ENCODE measurements around the gene CHRNA9.
"Not testable (repeated sequence)": the region's sequence is repeated elsewhere in the genome, so short reads cannot be mapped to it uniquely, and the experiment has no call there.

The CHRNA9 gene

DNA sequence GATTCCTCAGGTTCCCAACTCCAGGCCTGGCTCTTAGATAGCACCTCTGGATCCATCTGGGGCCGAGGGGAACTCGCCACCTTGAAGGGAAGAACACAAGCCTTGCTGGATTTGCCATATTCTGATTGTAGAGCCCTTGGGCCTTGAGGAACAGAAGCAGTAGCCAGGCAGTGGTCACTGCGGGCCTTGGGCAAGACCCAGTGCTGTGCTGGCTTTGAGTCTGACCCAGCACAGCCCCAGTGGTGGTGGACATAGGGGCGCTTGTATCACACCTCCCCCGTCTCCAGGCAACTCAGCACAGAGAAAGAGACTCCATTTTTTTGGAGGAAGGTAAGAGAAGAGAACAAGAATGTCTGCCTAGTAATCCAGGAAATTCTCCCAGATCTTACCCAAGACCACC, 45.5 kb downstream of the CHRNA9 start:
- no peak for DNase-seq (ENCODE audit: low read depth)
- TF ChIP-seq, protein P1, sequence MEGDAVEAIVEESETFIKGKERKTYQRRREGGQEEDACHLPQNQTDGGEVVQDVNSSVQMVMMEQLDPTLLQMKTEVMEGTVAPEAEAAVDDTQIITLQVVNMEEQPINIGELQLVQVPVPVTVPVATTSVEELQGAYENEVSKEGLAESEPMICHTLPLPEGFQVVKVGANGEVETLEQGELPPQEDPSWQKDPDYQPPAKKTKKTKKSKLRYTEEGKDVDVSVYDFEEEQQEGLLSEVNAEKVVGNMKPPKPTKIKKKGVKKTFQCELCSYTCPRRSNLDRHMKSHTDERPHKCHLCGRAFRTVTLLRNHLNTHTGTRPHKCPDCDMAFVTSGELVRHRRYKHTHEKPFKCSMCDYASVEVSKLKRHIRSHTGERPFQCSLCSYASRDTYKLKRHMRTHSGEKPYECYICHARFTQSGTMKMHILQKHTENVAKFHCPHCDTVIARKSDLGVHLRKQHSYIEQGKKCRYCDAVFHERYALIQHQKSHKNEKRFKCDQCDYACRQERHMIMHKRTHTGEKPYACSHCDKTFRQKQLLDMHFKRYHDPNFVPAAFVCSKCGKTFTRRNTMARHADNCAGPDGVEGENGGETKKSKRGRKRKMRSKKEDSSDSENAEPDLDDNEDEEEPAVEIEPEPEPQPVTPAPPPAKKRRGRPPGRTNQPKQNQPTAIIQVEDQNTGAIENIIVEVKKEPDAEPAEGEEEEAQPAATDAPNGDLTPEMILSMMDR (conservative IDR thresholded peaks at IDR 0.05; ENCODE audit: low read length): no peak
- H3K4me3 ChIP-seq (ENCODE audit: low read length): no peak overlapping the region

DNA sequence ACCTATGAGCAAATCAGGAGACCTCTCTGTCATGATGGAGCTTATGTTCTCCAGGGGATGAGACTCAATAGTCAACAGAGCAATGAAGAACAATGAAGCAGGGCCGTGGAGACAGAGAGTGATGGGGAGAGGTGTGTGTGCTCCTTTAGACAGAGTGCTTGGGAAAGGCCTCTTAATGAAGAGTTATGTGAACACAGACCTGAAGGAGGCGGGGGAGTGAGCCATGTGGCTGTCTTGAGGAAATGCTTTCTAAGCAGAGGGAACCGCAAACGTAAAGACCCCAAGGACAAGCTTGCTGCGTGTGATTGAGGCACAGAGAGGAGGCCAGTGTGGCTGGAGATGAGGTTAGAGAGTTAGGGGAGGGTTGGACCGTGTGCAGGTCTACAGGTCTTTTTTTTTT, 53.1 kb downstream of the CHRNA9 start:
- DNase-seq (ENCODE audit: low read depth): no peak
- H3K4me3 ChIP-seq (ENCODE audit: low read length): no peak overlapping the region
- TF ChIP-seq, protein P1 (conservative IDR thresholded peaks at IDR 0.05; ENCODE audit: low read length): no peak

DNA sequence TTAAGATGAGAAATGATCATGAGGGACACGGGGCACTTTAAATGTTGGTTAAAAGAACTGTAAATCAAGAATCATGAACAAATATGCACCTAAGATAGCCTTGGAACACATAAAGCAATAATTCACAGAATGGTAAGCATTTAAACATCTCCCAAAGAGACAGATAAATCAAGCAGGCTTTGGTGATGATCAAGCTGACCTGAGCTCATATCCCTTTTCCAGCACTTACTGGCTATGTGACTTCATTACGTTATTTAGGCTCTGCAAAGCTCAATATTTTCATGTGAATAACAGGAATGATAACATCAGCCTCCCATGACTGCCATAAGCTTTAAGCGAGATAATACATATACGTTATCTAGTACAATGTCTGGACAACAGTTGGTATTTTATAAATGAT, 54.9 kb downstream of the CHRNA9 start:
- TF ChIP-seq, protein P1 (conservative IDR thresholded peaks at IDR 0.05; ENCODE audit: low read length): no peak
- no peak overlapping the region for H3K4me3 ChIP-seq (ENCODE audit: low read length)
- DNase-seq (ENCODE audit: low read depth): no peak

DNA sequence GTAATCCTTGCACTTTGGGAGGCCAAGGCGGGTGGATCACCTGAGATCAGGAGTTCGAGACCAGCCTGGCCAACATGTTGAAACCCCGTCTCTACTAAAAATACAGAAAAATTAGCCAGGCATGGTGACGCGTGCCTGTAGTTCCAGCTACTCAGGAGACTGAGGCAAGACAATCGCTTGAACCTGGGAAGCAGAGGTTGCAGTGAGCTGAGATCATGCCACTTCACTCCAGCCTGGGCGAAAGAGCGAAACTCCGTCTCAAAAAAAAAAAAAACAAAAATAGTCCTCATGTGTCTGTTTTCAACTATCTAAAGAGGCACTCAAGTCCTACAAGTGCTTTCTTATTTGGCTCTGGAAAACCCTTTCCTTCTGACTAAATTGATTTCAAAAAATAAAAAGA, 57.1 kb downstream of the CHRNA9 start:
- H3K4me3 ChIP-seq (ENCODE audit: low read length); DNase-seq (ENCODE audit: low read depth): not testable (repeated sequence)

DNA sequence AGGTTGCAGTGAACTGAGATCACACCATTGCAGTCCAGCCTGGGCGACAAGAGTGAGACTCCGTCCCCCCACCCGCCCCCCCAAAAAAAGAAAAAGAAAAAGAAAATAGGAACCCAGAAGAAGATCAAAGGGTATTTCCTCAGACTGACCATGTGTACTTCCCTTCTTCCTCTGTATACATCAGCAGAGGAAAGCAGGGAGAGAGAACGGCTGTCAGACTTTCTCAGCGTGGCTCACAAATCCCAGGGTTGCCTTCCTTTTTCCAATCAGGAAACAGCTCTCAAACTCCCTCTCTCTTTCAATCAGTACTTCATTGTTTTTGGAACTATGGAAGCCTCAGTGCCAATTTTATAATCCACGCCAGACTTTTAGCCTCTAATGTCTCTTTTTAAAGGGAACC, 59.1 kb downstream of the CHRNA9 start:
- no peak for DNase-seq (ENCODE audit: low read depth)
- no peak overlapping the region for H3K4me3 ChIP-seq (ENCODE audit: low read length)
- TF ChIP-seq, protein P1 (conservative IDR thresholded peaks at IDR 0.05; ENCODE audit: low read length): no peak

DNA sequence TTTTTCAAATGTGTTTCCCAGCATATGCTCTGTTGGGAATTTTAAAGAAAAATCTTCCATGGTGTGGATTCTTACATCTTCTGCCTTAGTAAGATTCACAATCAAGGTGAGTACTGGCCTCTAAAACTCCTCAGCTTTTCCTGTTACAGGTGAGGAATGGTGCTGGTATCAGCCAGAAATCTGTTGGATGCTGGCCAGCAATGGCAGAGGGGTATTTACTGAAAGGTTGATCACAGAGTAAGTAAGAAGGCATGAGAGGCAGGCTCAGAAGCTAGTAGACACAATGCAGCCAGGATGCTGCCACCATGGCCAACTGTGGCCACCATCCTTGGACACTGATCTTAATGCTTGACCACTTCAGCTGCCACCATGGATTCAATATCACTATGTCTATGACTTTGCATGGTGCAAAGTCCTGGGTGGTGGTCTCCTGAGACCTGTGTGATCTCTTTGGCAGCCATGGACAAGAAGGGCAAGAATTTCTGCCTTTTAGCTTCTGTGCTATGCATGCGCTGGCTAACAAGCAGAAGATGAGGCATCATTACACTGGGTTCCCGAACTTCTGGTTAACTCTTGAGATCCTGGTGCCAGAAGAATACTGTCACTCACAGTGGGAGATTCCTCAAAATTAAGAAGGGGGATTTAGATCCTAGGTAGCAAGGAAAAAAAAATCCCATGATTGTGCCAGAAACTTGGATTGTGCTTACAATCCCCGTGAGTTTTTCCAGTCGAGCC, 60.2 kb downstream of the CHRNA9 start:
- no peak overlapping the region for H3K4me3 ChIP-seq (ENCODE audit: low read length)
- TF ChIP-seq, protein P1 (conservative IDR thresholded peaks at IDR 0.05; ENCODE audit: low read length): no peak
- no peak for DNase-seq (ENCODE audit: low read depth)

DNA sequence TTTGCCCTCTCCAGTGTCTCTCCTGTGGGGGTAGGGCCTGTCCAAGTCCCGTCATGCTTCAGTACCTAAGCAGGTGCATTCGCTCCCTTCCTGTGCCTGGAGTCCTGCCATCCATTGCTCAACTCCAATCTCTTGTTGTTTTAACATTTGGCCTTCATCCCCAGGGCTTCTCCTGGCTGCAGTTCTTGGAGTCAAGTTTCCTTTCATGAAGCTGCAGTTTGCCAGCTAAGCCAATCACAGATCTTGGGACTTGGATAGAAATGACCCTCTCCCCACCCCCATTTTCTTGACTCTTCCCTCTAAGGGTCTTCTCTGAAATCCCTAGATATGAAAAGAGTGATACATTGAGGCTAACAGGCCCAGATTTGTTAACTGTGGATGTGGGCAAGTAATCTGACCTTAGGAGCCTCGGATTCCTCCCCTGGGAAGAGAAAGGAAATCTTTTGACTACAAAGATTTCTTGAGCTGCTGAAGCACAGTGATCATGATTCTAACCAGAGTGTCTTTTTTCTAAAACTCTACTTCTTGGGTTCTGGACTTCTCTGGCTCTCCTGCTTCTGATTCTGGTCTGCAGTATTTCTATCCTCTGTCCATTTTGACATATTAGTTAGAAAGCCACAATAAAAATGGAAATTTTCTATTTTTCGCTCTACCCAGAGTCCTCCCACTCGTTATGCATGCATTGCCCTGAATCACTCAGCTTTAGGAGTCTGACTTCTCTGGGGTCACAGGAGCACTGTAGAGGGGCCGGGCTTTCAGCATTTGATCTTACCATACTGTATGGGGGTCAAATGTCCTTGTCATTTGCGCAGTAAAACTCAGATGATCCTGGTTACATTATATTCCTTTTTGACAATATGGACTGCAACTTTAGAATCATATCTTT, 61.0 kb downstream of the CHRNA9 start:
- no peak for DNase-seq (ENCODE audit: low read depth)
- TF ChIP-seq, protein P1 (conservative IDR thresholded peaks at IDR 0.05; ENCODE audit: low read length): no peak
- H3K4me3 ChIP-seq (ENCODE audit: low read length): no peak overlapping the region
